Thymus (tissue), 11 donors: ENCODE measurements around the gene KIRREL3. TPM values are rescaled to one million over a fixed set of nuclear protein-coding genes. Genes with fewer than 3 reads are reported as not detected.

Source experiments
- DNase-seq, 9 donors: peaks; one replicate each; pipeline ENCODE4 v3.0.0-alpha.2; 2013; ENCODE audit warnings: low spot score in 9 of 9, low read depth in 6 of 9, missing footprints in 1 of 9
- H3K27ac ChIP-seq, 2 donors: one replicate each; pipeline ENCODE4 v1.5.1; 2013; ENCODE audit warnings: control low read depth in 1 of 2, low read depth in 1 of 2, low read length in 1 of 2, mild to moderate bottlenecking in 1 of 2, moderate library complexity in 1 of 2
- H3K27me3 ChIP-seq, 2 donors: one replicate each; pipeline ENCODE4 v1.5.1; 2013; ENCODE audit warnings: low read length in 1 of 2; ENCODE audit not compliant: control insufficient read depth in 2 of 2, insufficient read depth in 1 of 2
- H3K36me3 ChIP-seq, 2 donors: one replicate each; pipeline ENCODE4 v1.5.1; 2013; ENCODE audit warnings: low read length in 1 of 2, mild to moderate bottlenecking in 1 of 2, moderate library complexity in 1 of 2; ENCODE audit not compliant: control insufficient read depth in 2 of 2, insufficient read depth in 2 of 2
- H3K4me1 ChIP-seq, 2 donors: one replicate each; pipeline ENCODE4 v1.5.1; 2013; ENCODE audit warnings: low read length in 2 of 2; ENCODE audit not compliant: control insufficient read depth in 2 of 2, insufficient read depth in 2 of 2
- H3K4me3 ChIP-seq, 2 donors: one replicate each; pipeline ENCODE4 v1.5.1; 2013; ENCODE audit warnings: low read length in 2 of 2, control low read depth in 1 of 2, mild to moderate bottlenecking in 1 of 2
- H3K9me3 ChIP-seq, 2 donors: one replicate each; pipeline ENCODE4 v1.5.1; 2013; ENCODE audit warnings: low read length in 1 of 2, mild to moderate bottlenecking in 1 of 2; ENCODE audit not compliant: control insufficient read depth in 2 of 2, insufficient read depth in 1 of 2
- WGBS: extraction: QIAGEN DNeasy Blood & Tissue Kit; methylation state at CpG from one replicate; pipeline ENCODE4 v1.1.7; 2013; 5-methylcytosine and 5-hydroxymethylcytosine counted together
- polyA plus RNA-seq: library from polyadenylated mRNA; stranded (reverse); fragments of 200-250 nt; gene quantifications from one replicate; pipeline ENCODE4 v1.2.3, GENCODE V29; 2013
- total RNA-seq: library from RNA; stranded (reverse); fragments of 120-200 nt; gene quantifications from one replicate; pipeline ENCODE4 v1.2.4, GENCODE V29; 2013
- donor health status: healthy.

Gene KIRREL3
- total and polyA plus RNA-seq, 2 donors = 0.09 to 0.14 TPM

DNA sequence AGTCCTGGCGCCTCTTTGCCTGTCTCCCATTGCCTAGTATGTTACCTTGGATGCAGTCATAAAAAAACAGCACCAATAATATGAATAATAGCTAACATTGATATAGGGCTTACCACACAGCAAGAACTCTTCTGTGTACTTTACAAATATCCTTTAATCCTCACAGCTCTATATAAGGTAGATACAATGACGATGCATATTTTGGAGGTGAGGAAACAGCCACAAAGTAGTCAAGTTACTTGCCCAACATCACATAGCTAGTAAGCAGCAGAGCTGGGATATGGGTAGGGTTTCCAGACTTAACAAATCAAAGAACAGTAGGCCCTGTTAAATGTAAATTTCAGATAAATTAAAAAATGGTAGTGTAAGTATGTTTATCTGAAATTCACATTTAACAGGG, 516.3 kb downstream of the KIRREL3 start:
- DNase-seq = no peak
- H3K4me1 ChIP-seq = peaks cover 4 to 6% of the 10 kb centered on the region in 2 donors
- H3K4me3 ChIP-seq = no peak overlapping the region
- H3K27me3 ChIP-seq = no peaks in the 10 kb centered on the region
- no peaks in the 10 kb centered on the region for H3K36me3 ChIP-seq
- WGBS = 87% methylated on average over 2 of the region's 2 CpGs
- H3K9me3 ChIP-seq = no peaks in the 10 kb centered on the region
- no peak overlapping the region for H3K27ac ChIP-seq

DNA sequence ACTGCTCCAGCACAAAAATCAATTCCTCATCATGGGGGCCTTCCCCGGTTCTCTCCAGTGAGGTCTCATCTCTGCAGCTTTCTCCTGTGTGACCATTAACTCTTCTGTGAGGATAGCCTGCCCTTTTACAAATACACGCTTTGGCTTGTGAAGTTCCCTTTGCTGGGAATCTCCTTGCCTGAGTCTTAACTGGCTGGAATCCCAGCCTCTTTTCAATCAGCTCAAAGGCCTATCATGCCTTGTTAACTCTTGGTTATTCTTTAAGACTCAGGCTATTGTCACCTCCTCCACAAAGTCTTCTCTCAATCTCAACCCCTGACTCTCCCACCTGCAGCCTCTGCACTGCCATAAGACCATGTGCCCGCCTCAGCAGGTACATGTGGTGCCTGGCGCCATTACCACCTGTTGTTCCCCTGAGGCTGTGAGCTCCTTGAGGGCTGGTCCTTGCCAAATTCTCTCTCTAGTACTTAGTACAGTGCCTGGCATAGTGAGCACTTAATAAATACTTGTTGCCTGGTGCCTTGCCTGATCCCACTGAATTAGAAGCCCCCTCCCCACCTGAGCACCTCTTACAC, 516.9 kb downstream of the KIRREL3 start:
- whole genome bisulfite sequencing = 97% methylated on average over 4 of the region's 4 CpGs
- Histone ChIP-seq H3K27ac (no peak overlapping the region), H3K9me3 (no peaks in the 10 kb centered on the region), H3K4me1 (peaks cover 4 to 10% of the 10 kb centered on the region in 2 donors), H3K4me3 (no peak overlapping the region), H3K36me3 (no peaks in the 10 kb centered on the region), H3K27me3 (no peaks in the 10 kb centered on the region)
- no peak for DNase-seq

DNA sequence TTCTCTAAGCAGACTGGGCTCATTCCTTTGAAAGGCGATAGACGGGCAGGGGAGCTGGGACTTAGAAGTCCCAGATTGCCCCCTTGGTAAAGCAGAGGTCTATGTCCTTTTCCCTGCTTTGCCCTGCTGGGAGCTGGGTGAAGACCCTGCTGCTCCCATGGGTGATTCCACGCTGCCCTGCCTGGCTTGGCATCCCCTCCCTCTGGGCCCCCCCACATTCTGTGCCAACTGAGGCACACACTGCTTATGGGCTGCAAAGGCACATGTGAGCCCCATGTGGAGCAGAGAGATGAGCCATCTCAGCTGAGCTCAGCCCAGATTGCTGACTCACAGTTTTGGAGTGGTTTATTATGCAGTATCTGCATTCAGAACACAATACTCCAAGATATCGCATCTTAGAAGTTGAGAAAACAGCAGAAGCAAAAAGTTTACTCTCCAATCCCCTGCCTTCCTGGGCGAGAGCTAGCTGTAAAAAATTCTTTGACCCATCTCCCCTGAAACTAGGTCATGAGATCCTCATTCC, 517.9 kb downstream of the KIRREL3 start:
- DNase-seq = no peak
- Histone ChIP-seq H3K27me3 (no peaks in the 10 kb centered on the region), H3K9me3 (no peaks in the 10 kb centered on the region), H3K36me3 (no peaks in the 10 kb centered on the region), H3K4me3 (no peak overlapping the region), H3K4me1 (peaks cover 4 to 17% of the 10 kb centered on the region in 2 donors), H3K27ac (no peak overlapping the region)
- WGBS = 97% methylated on average over 5 of the region's 5 CpGs

DNA sequence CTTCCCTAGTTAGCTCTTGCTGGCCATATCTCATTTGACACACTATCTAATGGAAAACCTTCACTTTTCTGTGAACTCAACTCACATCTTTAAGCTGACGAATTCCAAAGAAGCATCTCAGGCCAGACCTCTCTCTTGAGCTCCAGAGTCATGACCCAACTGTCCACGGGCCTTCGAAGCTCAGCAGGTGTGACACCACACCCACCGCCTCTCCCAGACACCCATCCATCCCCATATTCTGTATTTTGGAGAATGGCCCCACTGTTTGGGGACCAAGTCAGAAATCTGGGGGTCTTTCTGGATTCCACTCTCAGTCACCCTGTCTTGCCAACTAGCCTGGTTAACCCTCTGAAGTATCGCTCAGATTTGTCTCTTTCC, 519.3 kb downstream of the KIRREL3 start:
- no peaks in the 10 kb centered on the region for H3K9me3 ChIP-seq
- no peaks in the 10 kb centered on the region for H3K36me3 ChIP-seq
- no peaks in the 10 kb centered on the region for H3K27me3 ChIP-seq
- DNase-seq = no peak
- H3K4me1 ChIP-seq = peaks cover 4 to 22% of the 10 kb centered on the region in 2 donors
- no peak overlapping the region for H3K4me3 ChIP-seq
- WGBS = 96% methylated on average over 5 of the region's 5 CpGs
- H3K27ac ChIP-seq = no peak overlapping the region

DNA sequence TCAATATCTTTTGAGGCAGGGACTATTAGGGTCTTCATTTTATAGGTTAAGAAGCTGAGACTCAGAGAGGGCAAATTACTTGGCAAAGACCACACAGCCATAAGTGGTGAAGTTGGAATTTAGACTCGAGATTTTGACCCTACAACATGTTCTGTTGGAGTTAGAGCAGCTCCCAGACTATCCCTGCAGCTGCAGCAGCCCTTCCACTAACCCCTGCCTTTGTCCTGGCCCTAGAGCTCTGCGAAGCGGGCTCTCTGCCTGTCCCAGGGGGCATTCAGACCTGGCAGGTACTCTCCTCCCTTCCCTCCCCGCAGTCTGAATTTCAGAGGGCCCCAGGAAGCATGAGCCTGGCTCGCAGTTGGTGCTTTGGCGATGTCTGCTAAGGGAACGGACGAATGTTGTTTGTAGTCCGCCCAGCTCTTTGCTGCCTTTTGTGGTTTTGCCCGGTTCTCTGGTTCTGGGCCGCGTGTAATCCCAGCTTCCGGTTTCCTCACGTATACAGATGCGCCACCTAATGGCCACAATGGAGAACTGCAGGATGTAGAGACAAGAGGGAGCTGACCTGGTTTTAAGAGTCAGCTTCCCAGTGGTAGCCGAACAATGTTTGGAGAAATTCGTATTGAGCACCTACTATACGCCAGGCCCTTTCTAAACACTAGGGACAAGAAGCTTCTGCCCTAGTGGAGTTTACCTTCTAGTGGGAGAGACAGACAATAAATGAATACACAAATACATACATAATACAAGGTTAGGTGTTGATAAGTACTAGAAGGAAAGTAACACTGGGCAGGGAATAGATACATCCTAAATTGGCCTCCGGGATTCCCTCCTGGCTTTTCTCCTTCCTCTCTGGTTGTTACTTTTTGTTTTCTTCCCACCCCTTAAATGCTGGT, 519.9 kb downstream of the KIRREL3 start:
- Histone ChIP-seq H3K4me1 (peaks cover 4 to 28% of the 10 kb centered on the region in 2 donors), H3K27me3 (no peaks in the 10 kb centered on the region), H3K4me3 (peak overlapping the region; percentile 22 to 31), H3K36me3 (no peaks in the 10 kb centered on the region), H3K9me3 (no peaks in the 10 kb centered on the region), H3K27ac (peak overlapping the region in 1 of 2 donors; percentile 36)
- DNase-seq = peak; percentile 62 to 90 (median 76)
- 18% methylated on average over 19 of the region's 19 CpGs for WGBS

DNA sequence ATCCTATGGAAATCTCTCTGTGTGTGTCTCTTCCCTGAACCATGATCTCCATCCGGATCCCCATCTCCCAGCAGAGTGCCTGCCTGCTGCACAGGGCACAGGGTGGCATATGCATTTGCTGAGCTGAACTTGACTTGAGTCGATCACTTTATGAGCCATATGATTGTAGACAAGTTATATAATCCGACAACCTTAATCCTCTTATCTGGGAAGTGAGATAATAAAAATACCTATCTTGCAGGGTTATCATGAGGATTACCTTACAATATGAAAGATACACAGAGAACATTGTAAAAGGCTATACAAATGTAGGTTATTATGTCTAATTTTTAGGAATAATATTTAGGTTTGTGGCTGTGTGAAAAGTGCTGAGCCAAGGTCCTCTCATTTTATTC, 520.6 kb downstream of the KIRREL3 start:
- H3K27ac ChIP-seq = no peak overlapping the region
- H3K4me1 ChIP-seq = peaks cover 4 to 34% of the 10 kb centered on the region in 2 donors
- H3K36me3 ChIP-seq = no peaks in the 10 kb centered on the region
- H3K4me3 ChIP-seq = no peak overlapping the region
- no peak for DNase-seq
- no peaks in the 10 kb centered on the region for H3K27me3 ChIP-seq
- H3K9me3 ChIP-seq = no peaks in the 10 kb centered on the region
- WGBS = 98% methylated on average over 3 of the region's 3 CpGs

DNA sequence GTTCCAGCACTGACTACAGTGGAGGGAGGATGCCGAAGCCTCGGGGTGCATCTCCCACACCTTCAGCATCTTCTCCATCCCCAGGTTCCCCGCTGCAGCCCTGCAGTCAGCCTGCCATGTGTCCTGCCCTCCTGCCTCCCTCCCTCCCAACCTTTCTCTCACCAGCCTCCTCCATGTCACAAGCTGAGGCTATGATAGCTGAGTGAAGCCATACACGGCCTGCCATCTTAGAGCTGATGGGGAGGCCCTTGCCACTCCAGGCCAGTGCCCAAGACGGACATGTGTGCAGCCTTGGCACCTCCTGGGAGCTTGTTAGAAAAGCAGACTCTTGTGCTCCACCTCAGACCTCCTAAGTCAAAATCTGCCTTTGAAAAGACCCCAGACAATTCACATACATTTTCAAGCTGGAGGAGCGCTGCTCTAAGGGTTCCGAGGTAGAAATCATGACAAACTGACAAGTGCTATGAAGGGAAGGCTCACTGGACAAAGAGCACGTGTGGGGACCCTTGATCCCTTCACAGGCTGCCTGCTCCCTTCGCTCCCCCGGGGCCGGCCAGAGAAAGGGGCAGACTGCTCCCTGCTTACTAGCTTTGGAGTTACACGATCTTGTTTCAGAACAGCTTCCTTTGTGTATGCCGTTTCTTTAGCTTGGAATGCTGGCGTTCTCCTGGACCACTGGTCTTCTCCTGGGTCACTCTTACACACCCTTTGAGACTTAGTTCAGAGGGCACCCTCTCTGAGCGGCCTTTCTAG, 521.2 kb downstream of the KIRREL3 start:
- WGBS = 97% methylated on average over 15 of the region's 15 CpGs
- Histone ChIP-seq H3K27ac (no peak overlapping the region), H3K4me1 (peaks cover 4 to 34% of the 10 kb centered on the region in 2 donors), H3K27me3 (no peaks in the 10 kb centered on the region), H3K4me3 (no peak overlapping the region), H3K9me3 (no peaks in the 10 kb centered on the region), H3K36me3 (no peaks in the 10 kb centered on the region)
- no peak for DNase-seq

DNA sequence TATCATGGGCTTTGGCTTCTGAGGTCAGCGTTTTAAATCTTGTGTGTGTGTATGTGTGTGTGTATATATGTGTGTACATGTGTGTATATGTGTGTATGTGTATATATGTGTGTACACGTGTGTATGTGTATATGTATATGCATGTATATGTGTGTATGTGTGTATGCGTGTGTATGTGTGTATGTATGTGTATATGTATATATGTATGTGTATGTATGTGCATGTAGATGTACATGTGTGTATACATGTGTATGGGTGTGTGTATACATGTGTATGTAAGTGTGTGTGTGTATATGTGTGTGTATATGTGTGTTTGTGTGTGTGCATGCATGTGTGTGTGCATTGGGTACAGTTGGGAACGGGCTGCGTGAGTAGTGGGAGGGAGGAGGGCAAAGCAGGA, 522.1 kb downstream of the KIRREL3 start:
- 89% methylated on average over 5 of the region's 5 CpGs for WGBS
- peaks cover 4 to 34% of the 10 kb centered on the region in 2 donors for H3K4me1 ChIP-seq
- no peak overlapping the region for H3K4me3 ChIP-seq
- H3K27me3 ChIP-seq = no peaks in the 10 kb centered on the region
- H3K27ac ChIP-seq = no peak overlapping the region
- no peak for DNase-seq
- no peaks in the 10 kb centered on the region for H3K36me3 ChIP-seq
- H3K9me3 ChIP-seq = no peaks in the 10 kb centered on the region
